Measurements from ENCODE around the gene PDSS1. TPM values are rescaled to one million over a fixed set of nuclear protein-coding genes. Genes with fewer than 3 reads are reported as not detected.

PDSS1 gene
- total RNA-seq, 1 experiment from 2014 or later: 14.3 TPM

DNA sequence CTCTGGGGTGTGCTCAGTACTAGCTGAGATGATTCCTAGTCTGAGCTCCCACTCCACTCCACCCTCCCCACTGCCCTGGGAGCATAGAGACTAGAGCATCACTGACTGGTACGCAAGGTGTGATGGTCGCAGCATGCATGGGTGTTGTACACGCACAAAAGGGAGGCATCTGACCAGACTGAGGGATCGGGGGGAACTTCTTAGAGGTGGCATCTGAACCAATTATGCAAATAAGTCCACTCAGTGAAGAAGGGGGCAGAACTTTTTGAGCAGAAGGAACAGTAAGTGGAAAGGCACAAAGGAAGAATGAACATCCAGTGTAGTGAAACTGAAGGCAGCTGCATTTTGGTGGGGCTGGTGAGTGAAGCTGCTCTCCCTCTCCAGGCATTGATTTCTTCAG, 25.5 kb downstream of the PDSS1 start:
- H3K4me3 Mint-ChIP-seq (ENCODE audit: unreplicated experiment): no peak overlapping the region
- peaks cover 70% of the 10 kb centered on the region for H3K36me3 Mint-ChIP-seq (ENCODE audit: insufficient read depth, unreplicated experiment)
- no peaks in the 10 kb centered on the region for H3K4me1 Mint-ChIP-seq (ENCODE audit: insufficient read depth, unreplicated experiment)
- no peak for DNase-seq (ENCODE audit: unreplicated experiment)
- POLR2A ChIA-PET: no interaction called here
- intact Hi-C loops (cut with micrococcal nuclease): no loop called here
- no peak for TF ChIP-seq CTCF (IDR thresholded peaks at IDR 0.05; ENCODE audit: unreplicated experiment)
- CTCF ChIA-PET: interaction anchor here (0.6 to 9.0 kb wide), 2 partner anchors 157 to 176 kb away, joined by 4 to 144 read pairs; no protein-coding TSS in a partner anchor
- no TSS peak for BruUV-seq (replicated peaks)
- no peaks in the 10 kb centered on the region for H3K9me3 Mint-ChIP-seq (ENCODE audit: unreplicated experiment)
- no peaks in the 10 kb centered on the region for H3K27me3 Mint-ChIP-seq (ENCODE audit: insufficient read depth, unreplicated experiment)
- H3K27ac Mint-ChIP-seq (ENCODE audit: low read depth, unreplicated experiment): no peak overlapping the region

DNA sequence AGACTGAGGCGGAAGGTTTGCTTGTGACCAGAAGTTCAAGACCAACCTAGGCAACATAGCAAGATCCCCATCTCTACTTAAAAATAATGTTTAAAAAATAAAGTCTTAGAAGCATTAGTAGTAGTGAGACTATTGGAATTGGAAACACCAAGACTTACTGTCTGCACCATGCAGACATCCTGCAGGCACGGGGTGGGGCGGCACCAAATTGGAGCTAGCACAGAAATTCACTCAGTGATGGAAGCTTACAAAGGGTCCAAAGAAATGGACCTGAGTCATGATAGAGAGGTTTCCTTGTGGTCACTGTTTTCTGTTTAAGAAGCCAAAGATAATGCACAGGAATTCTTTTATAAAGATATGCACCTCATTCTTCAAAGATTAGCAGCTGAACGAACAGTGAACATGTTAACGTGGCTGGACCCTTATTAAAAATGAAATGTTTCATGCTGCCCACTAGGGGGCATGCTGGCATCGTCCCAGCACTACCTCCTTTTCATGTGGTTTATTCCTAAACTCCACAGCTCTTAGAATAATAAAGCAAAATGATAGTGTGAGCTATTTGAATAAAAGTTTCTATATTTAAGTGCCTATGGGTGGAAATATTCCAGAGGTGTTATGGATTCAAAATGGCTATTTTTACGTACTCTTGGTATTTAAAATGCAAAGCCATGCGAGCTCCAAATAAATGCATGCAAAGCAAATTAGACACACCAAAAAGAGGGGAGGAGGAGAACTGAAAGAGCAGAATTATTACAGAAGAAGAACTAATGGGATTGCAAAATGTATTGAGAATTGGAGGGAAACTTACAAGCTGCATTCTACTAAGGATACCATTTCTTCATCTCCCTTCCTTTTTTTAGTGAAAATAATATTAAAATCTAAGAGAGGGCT, 28.6 kb downstream of the PDSS1 start:
- peaks cover 54% of the 10 kb centered on the region for H3K36me3 Mint-ChIP-seq (ENCODE audit: insufficient read depth, unreplicated experiment)
- ChIA-PET CTCF (interaction anchor here (0.6 to 9.0 kb wide), 30 partner anchors 9 to 164 kb away, joined by 3 to 144 read pairs (median 4); no protein-coding TSS in a partner anchor), POLR2A (interaction anchor here (0.8 to 1.5 kb wide), 6 partner anchors 131 to 158 kb away, joined by 3 to 7 read pairs (median 3); no protein-coding TSS in a partner anchor)
- no TSS peak for BruUV-seq (replicated peaks)
- no peaks in the 10 kb centered on the region for H3K27me3 Mint-ChIP-seq (ENCODE audit: insufficient read depth, unreplicated experiment)
- H3K9me3 Mint-ChIP-seq (ENCODE audit: unreplicated experiment): no peaks in the 10 kb centered on the region
- intact Hi-C loops (cut with micrococcal nuclease): loop anchor here (1.0 to 2.0 kb wide), 3 partner anchors 132 to 391 kb away; no protein-coding TSS in a partner anchor
- no peak overlapping the region for H3K27ac Mint-ChIP-seq (ENCODE audit: low read depth, unreplicated experiment)
- no peaks in the 10 kb centered on the region for H3K4me1 Mint-ChIP-seq (ENCODE audit: insufficient read depth, unreplicated experiment)
- peak; percentile 63 for DNase-seq (ENCODE audit: unreplicated experiment)
- no peak overlapping the region for H3K4me3 Mint-ChIP-seq (ENCODE audit: unreplicated experiment)
- peak; percentile 48 for TF ChIP-seq CTCF (IDR thresholded peaks at IDR 0.05; ENCODE audit: unreplicated experiment)

- ChIA-PET CTCF (interaction anchor here (0.6 to 9.0 kb wide), 18 partner anchors 8 to 1274 kb away, joined by 3 to 144 read pairs (median 4); no protein-coding TSS in a partner anchor), POLR2A (interaction anchor here (0.8 to 1.5 kb wide), 3 partner anchors 130 to 157 kb away, joined by 3 to 4 read pairs (median 3); no protein-coding TSS in a partner anchor)
- intact Hi-C loops (cut with micrococcal nuclease): loop anchor here (2.0 kb wide), 1 partner anchor 392 kb away; no protein-coding TSS in a partner anchor
- no peaks in the 10 kb centered on the region for H3K27me3 Mint-ChIP-seq (ENCODE audit: insufficient read depth, unreplicated experiment)
- no peak for DNase-seq (ENCODE audit: unreplicated experiment)
- H3K4me1 Mint-ChIP-seq (ENCODE audit: insufficient read depth, unreplicated experiment): no peaks in the 10 kb centered on the region
- TF ChIP-seq CTCF (IDR thresholded peaks at IDR 0.05; ENCODE audit: unreplicated experiment): no peak
- no peak overlapping the region for H3K27ac Mint-ChIP-seq (ENCODE audit: low read depth, unreplicated experiment)
- BruUV-seq (replicated peaks): no TSS peak
- no peak overlapping the region for H3K4me3 Mint-ChIP-seq (ENCODE audit: unreplicated experiment)
- H3K36me3 Mint-ChIP-seq (ENCODE audit: insufficient read depth, unreplicated experiment): peaks cover 50% of the 10 kb centered on the region
- H3K9me3 Mint-ChIP-seq (ENCODE audit: unreplicated experiment): no peaks in the 10 kb centered on the region
Measured at GRCh38 chr10:26727005-26727404, 29.5 kb downstream of the PDSS1 start.

DNA sequence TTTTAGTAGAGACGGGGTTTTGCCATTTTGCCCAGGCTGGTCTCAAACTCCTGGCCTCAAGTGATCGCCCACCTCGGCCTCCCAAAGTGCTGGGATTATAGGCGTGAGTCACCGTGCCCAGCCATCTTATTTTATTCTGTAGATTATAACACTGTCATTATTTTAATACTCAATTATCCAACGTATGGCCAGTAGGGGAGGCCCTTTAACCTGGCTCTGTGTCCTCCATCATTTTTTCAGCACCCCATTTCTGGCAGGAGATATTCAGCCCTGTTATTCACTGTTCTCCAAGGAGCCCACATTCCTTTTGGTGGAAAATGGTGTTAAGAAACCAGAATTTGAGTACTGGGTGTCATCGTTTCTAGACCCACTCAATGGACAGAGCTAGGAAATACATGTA, 31.5 kb downstream of the PDSS1 start:
- H3K4me3 Mint-ChIP-seq (ENCODE audit: unreplicated experiment): no peak overlapping the region
- H3K36me3 Mint-ChIP-seq (ENCODE audit: insufficient read depth, unreplicated experiment): peaks cover 64% of the 10 kb centered on the region
- ChIA-PET CTCF (interaction anchor here (0.7 to 9.0 kb wide), 3 partner anchors 116 to 1304 kb away, joined by 4 to 144 read pairs (median 5); no protein-coding TSS in a partner anchor), POLR2A (no interaction called here)
- no peak overlapping the region for H3K27ac Mint-ChIP-seq (ENCODE audit: low read depth, unreplicated experiment)
- intact Hi-C loops (cut with micrococcal nuclease): no loop called here
- TF ChIP-seq CTCF (IDR thresholded peaks at IDR 0.05; ENCODE audit: unreplicated experiment): no peak
- H3K9me3 Mint-ChIP-seq (ENCODE audit: unreplicated experiment): no peaks in the 10 kb centered on the region
- DNase-seq (ENCODE audit: unreplicated experiment): no peak
- no peaks in the 10 kb centered on the region for H3K4me1 Mint-ChIP-seq (ENCODE audit: insufficient read depth, unreplicated experiment)
- BruUV-seq (replicated peaks): no TSS peak
- no peaks in the 10 kb centered on the region for H3K27me3 Mint-ChIP-seq (ENCODE audit: insufficient read depth, unreplicated experiment)
